ENCODE results near the gene DPP6. TPM values are rescaled to one million over a fixed set of nuclear protein-coding genes. Genes with fewer than 3 reads are reported as not detected.
"Not testable (repeated sequence)": the region's sequence is repeated elsewhere in the genome, so short reads cannot be mapped to it uniquely, and the experiment has no call there.

Gene DPP6
- total RNA-seq, 1 experiment from 2014 or later: not detected

DNA sequence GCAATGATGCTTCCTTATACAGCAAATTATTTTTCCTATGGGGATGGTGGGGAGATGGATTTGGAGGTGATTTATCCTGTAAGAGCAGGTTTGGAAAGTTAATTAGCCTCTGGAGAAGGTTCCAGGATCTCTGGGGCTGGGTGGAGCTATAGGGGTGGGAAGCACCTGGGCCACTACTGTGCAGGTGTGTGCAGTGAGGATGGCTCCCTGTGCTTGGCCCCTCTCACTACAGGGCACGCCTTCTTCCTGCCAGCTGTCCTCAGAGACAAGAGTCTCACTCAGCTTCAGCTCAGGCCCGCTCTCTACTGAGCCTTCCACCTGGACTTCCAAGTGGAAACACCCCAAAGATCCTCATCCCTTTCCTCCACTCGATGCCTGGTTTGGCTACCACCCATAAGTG, 111.4 kb downstream of the DPP6 start:
- ATAC-seq; H3K9me2 ChIP-seq (replicated peaks; ENCODE audit: low read length); BruUV-seq (replicated peaks); CTCF ChIA-PET; H3K4me2 ChIP-seq (ENCODE audit: low read length); H4K20me1 ChIP-seq (ENCODE audit: low read length); H3K27ac ChIP-seq (ENCODE audit: low read length); H3K4me3 ChIP-seq (ENCODE audit: low read length); H2AFZ ChIP-seq (ENCODE audit: low read length); intact Hi-C loops (cut with micrococcal nuclease); H3K27me3 ChIP-seq (ENCODE audit: low read length); H3K9ac ChIP-seq (ENCODE audit: low read length); DNase-seq; POLR2A ChIA-PET (ENCODE audit: unreplicated experiment); H3K9me3 ChIP-seq (ENCODE audit: low read length); H3K4me1 ChIP-seq (ENCODE audit: insufficient read depth, low read length); H3K79me2 ChIP-seq (ENCODE audit: low read length); H3K36me3 ChIP-seq (ENCODE audit: low read depth, low read length); H3F3A ChIP-seq (ENCODE audit: low read length, unreplicated experiment): not testable (repeated sequence)

DNA sequence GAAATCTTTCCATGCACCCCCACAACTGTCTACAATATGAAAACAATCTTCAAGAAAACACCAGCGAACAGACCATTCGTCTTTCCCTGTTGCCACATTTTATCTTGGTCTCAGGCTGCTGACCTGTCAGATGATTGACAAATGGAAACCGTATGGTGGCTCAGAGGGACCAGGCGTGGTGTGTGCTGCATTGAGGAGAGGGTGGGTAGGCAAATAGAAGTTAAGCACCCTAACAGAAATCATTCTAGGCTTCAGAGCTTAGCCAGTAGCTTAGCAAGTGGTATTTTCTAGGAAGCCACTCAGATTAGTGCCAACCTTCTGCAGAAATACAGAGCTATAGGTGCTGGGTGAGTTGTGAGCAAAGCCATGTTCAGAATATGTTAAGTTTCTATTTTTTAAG, 114.9 kb downstream of the DPP6 start:
- no peak for ATAC-seq
- H3K27ac ChIP-seq (ENCODE audit: low read length): no peak overlapping the region
- no peaks in the 10 kb centered on the region for H3K27me3 ChIP-seq (ENCODE audit: low read length)

DNA sequence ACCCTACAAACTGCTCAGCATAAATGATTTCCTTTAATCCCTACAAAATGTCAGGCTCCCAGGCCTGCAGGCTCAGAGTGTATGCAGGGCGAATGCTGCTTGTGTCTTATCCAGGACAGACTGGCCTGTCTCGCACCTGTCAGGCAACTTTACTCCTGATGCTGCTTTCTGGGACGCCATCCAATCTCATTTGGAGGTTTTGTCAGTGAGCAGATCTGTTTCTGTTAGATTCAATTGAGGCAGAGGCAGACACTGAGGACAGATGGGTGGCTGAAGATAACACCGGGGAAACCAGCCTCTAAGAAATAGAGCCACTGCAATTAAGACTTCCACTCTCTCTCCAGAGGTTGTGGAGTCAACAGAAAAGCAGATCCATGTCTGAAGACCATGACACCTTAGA, 115.6 kb downstream of the DPP6 start:
- no peak overlapping the region for H2AFZ ChIP-seq (ENCODE audit: low read length)
- H3K4me2 ChIP-seq (ENCODE audit: low read length): no peak overlapping the region
- no peak for TF ChIP-seq EZH2 (IDR thresholded peaks at IDR 0.05; ENCODE audit: low read length, unreplicated experiment)
- TF ChIP-seq, protein P1, sequence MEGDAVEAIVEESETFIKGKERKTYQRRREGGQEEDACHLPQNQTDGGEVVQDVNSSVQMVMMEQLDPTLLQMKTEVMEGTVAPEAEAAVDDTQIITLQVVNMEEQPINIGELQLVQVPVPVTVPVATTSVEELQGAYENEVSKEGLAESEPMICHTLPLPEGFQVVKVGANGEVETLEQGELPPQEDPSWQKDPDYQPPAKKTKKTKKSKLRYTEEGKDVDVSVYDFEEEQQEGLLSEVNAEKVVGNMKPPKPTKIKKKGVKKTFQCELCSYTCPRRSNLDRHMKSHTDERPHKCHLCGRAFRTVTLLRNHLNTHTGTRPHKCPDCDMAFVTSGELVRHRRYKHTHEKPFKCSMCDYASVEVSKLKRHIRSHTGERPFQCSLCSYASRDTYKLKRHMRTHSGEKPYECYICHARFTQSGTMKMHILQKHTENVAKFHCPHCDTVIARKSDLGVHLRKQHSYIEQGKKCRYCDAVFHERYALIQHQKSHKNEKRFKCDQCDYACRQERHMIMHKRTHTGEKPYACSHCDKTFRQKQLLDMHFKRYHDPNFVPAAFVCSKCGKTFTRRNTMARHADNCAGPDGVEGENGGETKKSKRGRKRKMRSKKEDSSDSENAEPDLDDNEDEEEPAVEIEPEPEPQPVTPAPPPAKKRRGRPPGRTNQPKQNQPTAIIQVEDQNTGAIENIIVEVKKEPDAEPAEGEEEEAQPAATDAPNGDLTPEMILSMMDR (conservative IDR thresholded peaks at IDR 0.05; ENCODE audit: low read depth, low read length): no peak
- TF ChIP-seq EZH2phosphoT487 (IDR thresholded peaks at IDR 0.05; ENCODE audit: borderline replicate concordance, low read length): no peak
- DNase-seq (no peak), ATAC-seq (no peak)
- CTCF ChIA-PET: no interaction called here
- no peaks in the 10 kb centered on the region for H3K9me2 ChIP-seq (replicated peaks; ENCODE audit: low read length)
- no peaks in the 10 kb centered on the region for H3K27me3 ChIP-seq (ENCODE audit: low read length)
- H3K79me2 ChIP-seq (ENCODE audit: low read length): no peaks in the 10 kb centered on the region
- H3K4me3 ChIP-seq (ENCODE audit: low read length): no peak overlapping the region
- H3K27ac ChIP-seq (ENCODE audit: low read length): no peak overlapping the region
- H3K9me3 ChIP-seq (ENCODE audit: low read length): no peaks in the 10 kb centered on the region
- no peaks in the 10 kb centered on the region for H4K20me1 ChIP-seq (ENCODE audit: low read length)
- POLR2A ChIA-PET (ENCODE audit: unreplicated experiment): no interaction called here
- intact Hi-C loops (cut with micrococcal nuclease): no loop called here
- no peaks in the 10 kb centered on the region for H3F3A ChIP-seq (ENCODE audit: low read length, unreplicated experiment)
- no TSS peak for BruUV-seq (replicated peaks)
- H3K9ac ChIP-seq (ENCODE audit: low read length): no peak overlapping the region
- no peaks in the 10 kb centered on the region for H3K4me1 ChIP-seq (ENCODE audit: insufficient read depth, low read length)
- H3K36me3 ChIP-seq (ENCODE audit: low read depth, low read length): no peaks in the 10 kb centered on the region

More for the DNA sequence above, 114.9 kb downstream of the DPP6 start:
- ChIA-PET CTCF (no interaction called here), POLR2A (ENCODE audit: unreplicated experiment) (no interaction called here)
- TF ChIP-seq, protein P1 (conservative IDR thresholded peaks at IDR 0.05; ENCODE audit: low read depth, low read length): no peak
- TF ChIP-seq EZH2phosphoT487 (IDR thresholded peaks at IDR 0.05; ENCODE audit: borderline replicate concordance, low read length) (no peak), EZH2 (IDR thresholded peaks at IDR 0.05; ENCODE audit: low read length, unreplicated experiment) (no peak)
- Histone ChIP-seq H3K9me2 (replicated peaks; ENCODE audit: low read length) (no peaks in the 10 kb centered on the region), H3K9ac (ENCODE audit: low read length) (no peak overlapping the region), H3K79me2 (ENCODE audit: low read length) (no peaks in the 10 kb centered on the region), H3K36me3 (ENCODE audit: low read depth, low read length) (no peaks in the 10 kb centered on the region), H4K20me1 (ENCODE audit: low read length) (no peaks in the 10 kb centered on the region), H2AFZ (ENCODE audit: low read length) (no peak overlapping the region), H3K4me2 (ENCODE audit: low read length) (no peak overlapping the region), H3K4me3 (ENCODE audit: low read length) (no peak overlapping the region), H3K9me3 (ENCODE audit: low read length) (no peaks in the 10 kb centered on the region), H3K4me1 (ENCODE audit: insufficient read depth, low read length) (no peaks in the 10 kb centered on the region), H3F3A (ENCODE audit: low read length, unreplicated experiment) (no peaks in the 10 kb centered on the region)
- intact Hi-C loops (cut with micrococcal nuclease): no loop called here
- no peak for DNase-seq
- BruUV-seq (replicated peaks): no TSS peak
